ENCODE results near the gene CDKL4.
"Not testable (repeated sequence)": the region's sequence is repeated elsewhere in the genome, so short reads cannot be mapped to it uniquely, and the experiment has no call there.

Gene CDKL4

DNA sequence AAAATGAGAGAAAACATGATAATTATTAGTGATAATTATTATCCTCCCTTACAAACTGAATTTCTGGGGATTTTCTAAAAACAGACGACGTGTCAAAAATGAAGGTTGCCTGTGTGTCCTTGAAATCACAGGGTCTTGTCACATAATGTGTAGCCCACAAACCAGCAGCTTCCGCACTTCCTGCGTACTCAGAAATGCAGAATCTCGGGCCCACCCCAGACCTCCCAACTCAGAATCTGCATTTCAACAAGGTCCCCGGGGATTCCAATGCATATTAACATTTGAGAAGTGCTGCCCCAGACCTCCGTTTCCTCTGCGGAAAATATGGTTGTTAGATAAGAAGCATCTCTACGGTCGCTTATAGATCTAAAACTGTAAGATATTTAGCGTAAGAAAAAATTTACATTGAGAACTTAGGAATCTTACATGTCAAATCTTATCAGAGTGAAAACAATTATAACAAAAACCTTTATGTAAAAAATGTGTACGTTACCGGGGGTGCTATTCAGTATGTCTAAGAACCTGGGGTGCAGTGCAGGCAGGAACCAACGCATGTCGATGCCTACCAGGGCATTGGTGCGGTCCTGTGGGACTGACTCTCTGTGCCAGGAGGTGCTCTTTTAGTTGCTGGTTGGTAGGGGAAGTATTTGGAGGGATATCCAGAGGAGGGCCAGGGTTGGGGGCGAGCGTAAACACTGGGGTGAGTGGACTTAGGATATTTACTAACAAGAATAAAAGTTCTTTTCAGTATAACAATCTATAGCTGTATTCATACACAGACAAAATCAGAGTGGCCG, 15.2 kb downstream of the CDKL4 start:
- DNase-seq = no peak

DNA sequence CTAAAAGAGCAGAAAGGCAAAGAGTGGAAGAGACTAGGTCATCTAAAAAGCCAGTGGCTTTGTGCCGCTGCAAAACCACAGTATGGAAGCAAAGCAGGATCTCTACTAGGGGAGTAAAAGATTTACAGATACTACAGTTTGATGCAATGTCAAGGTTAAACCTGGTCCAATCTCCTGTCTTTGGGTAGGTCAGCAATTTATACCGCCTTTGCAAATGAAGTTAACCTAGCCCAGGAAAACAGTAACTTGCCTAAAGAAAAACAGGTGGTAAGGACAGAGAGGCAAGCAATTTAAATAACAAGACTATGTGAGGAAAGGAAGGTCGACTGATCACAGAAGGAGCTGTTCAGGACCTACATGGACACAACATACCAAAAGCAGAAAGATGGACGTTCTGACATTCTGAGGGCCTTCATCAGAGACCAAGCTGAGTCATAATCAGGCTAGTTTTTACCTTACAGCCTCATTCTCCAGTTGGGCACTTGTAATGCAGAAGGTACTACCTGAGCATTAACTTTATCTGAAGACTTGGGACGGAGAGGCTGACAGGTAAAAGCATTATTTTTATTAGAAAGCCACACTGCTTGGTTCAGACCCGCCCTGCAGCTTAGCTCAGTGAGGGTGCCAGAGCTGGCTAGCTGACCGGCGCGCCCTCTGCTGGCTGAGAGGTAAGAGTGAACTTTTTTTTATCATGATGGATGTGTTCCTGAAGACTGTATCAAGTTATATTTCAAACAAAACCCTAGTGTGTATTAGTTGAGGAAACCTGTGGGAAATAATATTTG, 15.9 kb downstream of the CDKL4 start:
- DNase-seq = peak; percentile 60

DNA sequence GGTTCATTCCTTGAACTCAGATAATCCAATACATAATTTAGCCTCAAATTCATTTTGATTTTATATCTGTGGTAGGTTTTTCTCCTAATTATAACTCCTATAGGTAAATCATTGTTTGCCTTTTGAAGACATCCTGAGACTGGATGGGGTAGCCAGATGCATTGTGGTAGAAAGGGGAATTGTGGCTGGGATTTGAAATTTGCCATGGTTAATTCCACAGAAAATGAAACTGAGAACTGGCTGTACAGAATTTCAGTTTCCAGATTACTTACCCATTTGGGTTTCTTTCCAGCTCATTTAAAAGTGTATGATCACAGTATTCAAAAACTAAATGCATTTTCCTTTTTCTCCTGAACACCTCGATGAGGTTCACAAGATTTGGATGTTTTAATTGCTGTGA, 18.2 kb downstream of the CDKL4 start:
- no peak for DNase-seq

DNA sequence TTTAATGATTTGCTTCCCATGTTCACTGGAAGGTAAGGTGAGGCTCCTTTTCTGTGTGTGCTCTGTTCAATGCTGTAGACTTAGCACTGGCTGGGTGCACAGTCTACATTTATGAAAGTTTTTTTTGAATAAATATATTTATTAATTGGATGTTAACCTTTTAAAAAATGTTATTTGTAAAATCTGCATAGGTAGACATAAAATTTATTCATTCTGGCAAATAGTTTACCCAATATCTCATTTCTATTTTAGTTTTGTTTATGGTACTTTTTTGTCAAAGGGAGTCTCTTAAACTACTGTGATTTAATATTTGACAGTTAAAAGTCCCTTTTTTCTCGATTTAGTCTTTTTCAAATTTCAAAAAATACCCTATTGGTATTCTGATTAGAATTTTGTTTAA, 19.9 kb downstream of the CDKL4 start:
- no peak for DNase-seq

DNA sequence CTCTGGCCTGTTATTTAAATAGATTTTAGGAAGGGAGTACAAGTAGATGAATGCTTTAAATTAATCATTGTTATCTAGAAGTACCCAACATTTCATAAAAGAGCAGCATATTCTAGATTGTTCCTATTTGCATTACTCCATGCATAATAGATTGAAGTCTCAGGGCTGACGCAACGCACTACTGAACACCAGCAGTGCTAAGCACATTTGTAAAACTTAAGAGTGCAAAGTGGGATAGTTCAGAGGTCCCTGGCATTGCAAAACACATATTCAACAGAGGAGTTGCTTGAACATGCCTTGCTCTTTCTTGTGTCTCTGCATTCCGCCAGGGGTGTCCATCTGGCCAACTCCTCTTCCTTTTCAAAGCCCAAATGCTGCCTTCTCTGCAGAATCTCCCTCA, 22.3 kb downstream of the CDKL4 start:
- DNase-seq = no peak

DNA sequence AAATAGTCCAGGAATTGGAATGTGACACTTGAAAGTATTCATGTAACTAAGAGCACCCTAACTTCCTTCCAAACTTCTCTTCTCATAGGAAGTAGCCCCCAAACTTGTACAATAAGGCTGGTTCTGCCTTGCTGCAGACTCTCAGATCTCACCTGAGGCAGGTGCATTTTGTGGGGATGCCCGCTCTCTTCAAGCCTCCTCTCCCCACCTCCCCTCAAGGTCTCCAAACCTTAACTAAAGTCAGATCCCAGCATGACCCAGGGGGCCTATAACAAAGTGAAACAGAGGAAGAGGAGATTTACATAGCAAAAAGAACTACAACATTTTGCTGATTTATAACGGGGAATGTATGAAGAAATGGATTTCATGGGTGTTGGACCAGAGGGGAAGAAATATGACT, 23.6 kb downstream of the CDKL4 start:
- no peak for DNase-seq

DNA sequence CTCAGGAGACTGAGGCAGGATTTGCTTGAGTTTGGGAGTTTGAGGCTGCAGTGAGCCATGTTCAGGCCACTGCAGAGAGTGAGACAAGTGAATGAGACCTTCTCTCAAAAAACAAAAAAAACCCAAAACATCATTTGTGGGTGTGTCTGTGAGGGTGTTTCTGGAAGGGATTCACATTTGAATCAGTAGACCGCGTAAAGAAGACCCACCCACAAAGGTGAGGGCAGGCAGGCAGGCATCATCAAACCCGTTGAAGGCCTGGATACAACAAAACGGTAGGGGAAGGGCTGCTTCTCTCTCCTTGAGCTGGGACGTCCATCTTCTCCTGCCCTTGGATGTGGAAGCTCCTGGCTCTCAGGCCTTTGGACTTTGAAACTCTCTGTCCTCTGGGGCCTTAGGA, 25.4 kb downstream of the CDKL4 start:
- DNase-seq = no peak

DNA sequence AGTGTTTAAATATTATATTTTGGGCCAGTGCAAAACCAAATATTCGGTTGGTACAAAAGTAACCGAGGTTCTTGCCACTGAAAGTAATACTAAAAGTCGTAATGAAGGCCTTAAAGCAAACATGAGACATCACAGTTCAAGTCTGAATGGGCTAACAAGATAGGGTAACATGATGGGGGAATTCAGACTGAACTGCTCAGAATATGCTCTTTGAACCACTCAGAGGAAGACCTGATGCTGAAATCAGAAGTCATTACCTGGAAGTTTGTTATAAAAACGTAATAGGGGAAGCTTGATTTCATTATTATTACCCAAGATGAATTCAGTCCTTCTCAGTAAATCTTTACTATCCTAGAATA, 26.6 kb downstream of the CDKL4 start:
- DNase-seq = no peak

DNA sequence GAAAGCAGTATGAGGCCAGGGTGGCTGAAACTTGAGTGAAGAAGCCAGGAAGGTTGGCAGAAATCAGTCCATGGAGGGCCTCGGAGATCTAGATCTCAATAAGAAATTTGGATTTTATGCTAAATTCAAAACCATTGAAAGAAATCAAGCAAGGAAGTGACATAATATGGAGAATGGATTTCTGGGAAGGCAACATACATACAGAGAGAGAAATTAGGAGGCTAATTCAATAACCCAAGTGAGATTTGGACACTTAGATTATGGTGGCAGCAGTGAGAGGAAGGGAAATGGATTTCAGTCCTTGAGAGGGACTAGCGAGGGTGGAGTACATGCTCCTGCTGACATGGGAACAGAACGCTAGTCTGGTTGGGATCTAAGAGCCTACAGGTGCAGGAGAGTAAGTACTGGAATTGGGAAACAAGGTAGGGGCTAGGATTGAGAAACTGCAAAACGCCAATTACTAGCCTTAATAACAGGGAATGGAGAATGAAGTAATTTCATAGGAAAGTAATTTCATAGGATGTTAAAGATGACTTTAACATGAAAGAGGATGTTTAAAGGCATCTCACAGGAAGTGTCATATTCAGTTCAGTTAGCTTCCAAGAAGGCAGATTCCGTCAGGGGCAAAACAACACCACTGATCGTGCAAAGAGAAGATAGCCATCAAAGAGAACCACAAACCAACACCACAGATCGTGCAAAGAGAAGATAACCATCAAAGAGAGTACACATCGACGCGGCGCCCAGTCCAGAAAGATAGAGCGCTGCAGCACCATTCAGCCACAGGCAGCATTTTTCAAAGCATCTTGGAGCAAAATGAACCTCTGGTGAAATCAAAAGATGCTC, 27.2 kb downstream of the CDKL4 start:
- DNase-seq = no peak

DNA sequence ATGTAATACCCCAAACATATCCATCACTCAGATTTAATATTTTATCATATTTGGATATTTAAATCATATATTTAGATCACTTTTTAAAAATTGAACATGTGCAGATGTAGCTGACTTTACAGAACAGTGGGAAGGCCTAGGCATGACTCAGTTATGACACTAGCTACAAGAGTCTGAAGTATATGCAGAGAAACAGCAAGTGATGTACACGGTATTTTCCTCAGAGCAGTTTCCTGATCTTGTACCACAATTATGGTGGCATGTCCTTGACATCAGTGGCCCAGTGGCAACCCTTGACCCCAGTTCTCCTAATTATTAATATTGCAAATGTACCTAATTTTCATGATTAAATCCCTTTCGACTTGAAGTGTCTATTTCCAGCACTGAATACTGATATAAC, 28.2 kb downstream of the CDKL4 start:
- no peak for DNase-seq

DNA sequence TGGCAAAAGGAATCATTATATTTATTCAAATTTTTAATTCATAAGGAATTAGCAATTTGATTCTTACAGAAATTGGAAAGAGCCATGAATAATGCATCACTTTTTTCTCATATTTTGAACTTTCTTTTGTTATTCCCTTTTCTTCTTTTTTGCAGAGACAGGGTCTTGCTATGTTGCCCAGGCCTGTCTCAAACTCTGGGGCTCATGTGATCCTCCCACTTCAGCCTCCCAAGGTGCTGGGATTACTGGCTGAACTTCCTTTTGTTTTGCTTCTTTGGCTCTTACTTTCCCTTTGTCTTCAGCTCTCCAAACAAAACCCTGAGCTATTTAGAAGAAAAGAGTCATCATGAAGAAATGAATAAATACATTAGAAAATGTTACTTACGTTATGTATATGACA, 30.8 kb downstream of the CDKL4 start:
- no peak for DNase-seq

DNA sequence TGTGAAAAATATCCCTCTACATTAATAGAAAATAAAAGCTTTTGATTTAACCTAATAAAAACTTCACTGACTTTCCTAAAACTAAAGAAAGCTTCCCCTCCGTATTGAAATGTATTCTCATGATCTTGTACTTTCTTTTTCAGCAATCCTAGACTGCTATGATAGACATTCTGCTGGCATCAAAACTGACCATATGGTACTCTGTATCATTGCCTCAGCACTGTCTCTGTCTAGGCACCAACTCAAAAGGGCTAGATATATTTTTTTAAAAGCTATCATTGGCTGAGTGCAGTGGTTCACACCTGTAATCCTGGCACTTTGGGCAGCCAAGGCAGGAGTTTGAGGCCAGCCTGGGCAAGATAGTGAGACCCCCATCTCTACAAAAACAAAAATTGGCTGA, 32.9 kb downstream of the CDKL4 start:
- DNase-seq = no peak

DNA sequence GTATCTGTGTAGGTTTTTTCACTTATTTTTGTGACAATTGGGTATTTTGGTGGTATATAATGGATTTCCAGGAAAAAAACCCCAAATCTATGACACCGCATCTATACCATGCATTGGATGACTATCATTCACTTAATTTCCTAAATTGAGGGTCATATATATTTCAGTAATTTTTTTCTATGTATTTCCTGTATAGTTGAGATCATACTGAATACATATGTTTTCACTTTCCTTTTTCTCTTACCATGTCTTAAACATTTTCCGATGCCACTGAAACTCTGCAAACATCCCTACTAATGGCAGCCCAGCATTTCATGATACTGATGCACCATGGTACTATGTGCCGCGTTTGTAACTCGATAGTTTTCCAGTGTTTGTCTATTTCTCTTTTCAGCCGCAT, 40.4 kb downstream of the CDKL4 start:
- DNase-seq = peak; percentile 28

DNA sequence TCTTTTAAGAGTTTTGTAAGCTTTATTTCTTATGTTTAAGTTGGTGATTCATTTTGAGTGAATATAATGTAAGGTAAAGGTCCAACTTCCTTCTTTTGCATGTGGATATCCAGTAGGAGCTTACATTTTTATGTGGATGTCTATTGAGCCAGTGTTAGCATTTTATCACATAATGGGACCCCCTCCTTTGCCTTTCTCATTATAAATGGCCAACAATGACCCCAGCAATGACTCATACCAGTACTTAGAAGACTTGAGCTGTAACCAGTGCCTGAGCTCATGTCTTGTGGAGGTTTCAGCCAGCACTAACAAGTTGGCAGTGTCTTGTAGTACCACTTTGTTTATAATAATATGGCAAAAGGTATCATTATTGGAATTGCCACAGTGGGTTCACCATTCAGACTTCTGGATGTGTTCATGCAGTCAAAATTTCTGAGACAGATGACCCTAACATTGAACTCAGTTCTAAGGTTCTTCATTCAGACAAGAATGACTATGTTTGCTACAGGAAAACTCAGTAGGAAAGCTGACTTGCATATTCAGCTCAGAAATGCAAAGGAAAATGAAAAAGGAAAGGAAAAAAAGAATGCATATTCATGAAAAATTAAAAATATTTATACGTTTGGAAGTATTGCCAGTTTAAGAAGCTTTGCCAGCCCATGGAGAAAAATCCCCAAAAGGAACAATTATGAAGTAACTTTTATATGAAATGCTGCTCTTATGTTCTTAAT, 41.0 kb downstream of the CDKL4 start:
- no peak for DNase-seq

DNA sequence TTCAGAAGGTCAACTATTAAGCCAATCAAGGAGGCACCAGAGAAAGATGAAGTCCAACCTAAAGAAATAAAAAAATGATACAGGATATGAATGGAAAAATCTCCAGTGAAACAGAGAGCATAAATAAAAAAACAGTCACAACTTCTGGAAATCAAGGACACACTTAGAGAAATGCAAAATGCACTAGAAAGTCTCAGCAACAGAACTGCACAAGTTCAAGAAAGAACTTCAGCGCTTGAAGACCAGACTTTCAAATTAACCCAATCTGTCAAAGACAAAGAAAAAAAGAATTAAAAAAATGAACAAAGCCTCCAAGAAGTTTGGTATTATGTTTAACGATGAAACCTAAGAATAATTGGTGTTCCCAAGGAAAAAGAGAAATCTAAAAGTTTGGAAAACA, 46.8 kb downstream of the CDKL4 start:
- not testable (repeated sequence) for DNase-seq

DNA sequence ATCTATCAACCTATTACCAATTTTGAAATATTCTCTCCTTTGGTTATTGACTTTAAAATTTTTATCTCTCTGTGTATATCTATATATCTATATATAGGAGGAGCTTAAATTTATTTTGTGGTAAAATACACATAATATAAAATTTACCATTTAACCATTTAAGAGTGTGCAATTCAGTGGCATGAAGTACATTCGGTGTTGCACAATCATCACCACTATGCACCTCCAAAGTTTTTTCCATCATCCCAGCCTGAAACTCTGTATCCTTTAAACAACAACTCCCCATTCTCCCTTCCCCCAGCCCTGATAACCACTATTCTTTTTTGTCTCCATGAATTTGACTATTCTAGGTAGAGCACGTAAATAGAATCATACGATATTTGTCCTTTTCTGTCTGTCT, 49.1 kb downstream of the CDKL4 start:
- DNase-seq = no peak

DNA sequence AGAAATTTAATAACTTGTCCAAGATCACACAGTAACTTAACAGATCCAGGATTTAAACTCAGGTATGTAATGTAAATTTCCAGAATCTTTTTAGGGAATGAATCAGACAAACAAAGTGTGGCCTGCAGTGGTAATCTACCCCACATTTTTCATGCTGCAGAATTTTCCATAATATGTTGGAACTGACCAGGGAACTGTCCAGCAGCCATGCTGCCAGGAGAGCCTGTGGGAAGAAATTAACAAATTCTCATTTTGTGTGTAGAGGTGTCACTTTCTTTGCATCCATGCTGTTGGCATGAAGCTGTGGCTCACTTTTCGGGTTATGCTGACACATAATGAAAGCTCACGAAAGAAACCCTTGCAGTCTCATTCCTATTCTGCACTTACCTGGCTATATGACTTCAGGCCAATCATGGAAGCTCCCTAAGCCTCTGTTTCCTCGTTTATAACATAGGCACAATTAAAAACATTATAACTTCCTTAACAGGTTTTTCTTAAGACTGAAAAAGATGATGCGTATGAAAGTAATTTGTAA, 54.7 kb downstream of the CDKL4 start:
- no peak for DNase-seq

DNA sequence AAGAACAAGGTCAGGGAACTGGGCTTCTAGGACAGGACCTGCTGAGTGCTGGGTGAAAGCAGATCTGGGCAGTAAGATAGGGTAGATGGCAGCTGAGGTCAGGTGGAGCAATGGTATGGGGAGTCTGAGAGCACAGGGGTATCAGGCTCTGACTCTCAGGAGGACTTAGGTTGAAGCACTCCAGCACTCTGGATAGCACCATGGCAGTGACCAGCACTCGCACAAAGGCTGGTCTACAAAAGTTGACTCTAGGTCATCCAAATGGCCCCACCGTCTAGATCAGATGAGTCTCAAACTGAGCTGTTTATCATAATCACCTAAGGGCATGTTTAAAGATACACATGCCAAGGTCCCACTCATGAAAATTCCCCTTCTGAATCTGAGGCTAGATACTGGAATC, 60.1 kb downstream of the CDKL4 start:
- no peak for DNase-seq

DNA sequence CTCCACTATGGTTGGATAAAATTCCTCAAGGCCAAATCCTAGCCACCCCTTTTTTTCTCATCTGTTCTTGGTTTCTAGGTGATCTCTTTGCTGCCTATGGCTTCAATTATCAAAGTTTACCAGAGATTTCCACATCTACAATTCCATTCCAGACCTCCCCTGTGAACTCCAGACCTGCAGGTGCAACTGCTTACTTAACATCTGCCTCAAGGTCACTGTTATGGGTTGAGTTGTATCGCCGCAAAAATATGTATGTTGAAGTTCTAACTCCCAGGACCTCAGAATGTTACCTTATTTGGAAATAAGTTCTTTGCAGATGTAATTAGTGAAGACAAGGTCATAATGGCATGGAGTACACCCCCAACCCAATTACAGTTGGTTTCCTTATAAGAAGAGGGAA, 62.5 kb downstream of the CDKL4 start:
- no peak for DNase-seq

DNA sequence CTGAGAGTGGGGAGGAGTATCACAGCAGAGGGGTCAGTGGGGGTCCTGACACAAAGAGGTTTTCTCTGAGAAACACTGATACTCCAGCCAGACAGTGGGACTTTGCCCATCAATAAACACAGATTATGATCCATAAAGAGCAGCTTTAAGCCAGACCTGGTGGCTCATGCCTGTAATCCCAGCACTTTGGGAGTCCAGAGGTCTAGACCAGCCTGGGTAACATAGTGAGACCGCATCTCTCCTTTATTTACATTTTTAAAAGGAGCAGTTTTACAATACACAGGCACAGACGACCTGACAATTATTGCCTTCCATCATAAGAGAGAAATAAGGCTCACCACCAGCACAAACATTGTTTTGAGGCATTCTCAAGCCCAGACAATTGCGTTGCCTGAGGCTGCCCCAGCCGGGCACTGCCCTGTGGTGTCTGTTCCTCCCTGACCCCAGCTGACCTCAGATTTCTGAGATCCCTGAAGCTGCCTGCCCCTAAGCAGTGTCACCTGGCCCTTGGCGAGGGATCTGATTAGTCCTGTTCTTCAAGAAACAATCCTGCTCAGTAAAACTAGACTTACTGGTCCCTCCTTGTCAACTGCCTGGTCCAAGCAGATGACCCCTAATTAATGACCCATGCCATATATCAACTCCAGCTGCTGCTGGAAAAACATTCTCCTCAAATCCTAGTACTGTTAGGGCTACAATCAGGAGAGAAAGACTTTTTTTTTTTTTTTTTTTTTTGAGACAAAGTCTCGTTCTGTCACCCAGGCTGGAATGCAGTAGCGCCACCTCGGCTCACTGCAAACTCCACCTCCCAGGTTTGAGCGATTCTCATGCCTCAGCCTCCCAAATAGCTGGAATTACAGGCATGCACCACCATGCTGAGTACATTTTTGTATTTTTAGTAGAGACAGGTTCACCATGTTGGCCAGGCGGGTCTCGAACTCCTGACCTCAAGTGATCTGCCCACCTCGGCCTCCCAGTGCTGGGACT, 63.5 kb downstream of the CDKL4 start:
- no peak for DNase-seq

DNA sequence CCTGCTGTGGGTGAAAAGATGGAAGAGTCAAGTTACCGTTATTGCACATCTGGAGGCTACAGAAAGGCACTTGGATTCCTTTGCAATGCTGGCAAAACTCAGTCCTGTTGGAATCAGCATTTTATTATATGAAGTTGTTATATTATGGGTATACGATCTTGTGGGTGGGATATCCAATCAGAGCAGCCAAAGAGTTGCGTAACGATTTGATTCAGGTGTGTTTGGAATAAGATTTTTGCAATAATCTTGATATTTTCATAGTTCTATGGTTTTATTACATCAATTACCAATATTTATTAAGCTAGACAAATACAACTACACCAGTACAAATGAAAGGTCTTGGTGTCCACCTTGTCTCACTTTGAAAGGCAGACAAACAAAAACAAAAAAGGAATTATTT, 65.0 kb downstream of the CDKL4 start:
- no peak for DNase-seq

All from NCI-H1436 (cell line).